ENCODE results near the gene ERP27.

DNA sequence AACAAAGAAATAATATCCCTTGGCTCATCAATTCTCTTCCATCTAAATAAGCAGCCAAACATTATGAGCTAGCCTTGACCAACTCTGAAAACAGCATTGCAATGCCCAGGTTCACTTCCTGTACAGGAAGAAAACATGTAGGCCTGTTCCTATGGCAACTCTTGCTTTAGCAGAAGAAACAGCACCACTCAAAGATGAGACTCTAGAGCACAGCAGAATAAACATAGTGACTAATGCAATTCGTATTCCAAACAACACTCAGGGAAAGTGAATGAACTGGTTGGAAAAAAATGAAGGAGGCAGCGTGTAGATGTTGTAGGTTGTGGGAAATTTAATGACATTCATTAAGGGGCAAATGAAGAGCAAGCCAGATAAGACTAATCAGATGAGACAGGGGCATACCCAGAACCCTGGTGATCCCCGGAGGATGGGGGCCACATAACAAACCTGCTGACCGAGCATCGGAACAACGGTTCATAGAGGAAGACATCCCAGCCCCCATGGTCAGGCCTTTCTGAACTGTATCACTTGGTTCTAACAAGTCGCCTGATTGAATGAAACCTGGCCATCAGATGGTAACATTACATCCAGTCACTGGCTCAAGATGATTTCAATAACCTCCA is 14.1 kb upstream of the ERP27 start:
- TF ChIP-seq, protein P1, sequence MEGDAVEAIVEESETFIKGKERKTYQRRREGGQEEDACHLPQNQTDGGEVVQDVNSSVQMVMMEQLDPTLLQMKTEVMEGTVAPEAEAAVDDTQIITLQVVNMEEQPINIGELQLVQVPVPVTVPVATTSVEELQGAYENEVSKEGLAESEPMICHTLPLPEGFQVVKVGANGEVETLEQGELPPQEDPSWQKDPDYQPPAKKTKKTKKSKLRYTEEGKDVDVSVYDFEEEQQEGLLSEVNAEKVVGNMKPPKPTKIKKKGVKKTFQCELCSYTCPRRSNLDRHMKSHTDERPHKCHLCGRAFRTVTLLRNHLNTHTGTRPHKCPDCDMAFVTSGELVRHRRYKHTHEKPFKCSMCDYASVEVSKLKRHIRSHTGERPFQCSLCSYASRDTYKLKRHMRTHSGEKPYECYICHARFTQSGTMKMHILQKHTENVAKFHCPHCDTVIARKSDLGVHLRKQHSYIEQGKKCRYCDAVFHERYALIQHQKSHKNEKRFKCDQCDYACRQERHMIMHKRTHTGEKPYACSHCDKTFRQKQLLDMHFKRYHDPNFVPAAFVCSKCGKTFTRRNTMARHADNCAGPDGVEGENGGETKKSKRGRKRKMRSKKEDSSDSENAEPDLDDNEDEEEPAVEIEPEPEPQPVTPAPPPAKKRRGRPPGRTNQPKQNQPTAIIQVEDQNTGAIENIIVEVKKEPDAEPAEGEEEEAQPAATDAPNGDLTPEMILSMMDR (IDR thresholded peaks at IDR 0.05 in 8 of 11, conservative IDR thresholded peaks at IDR 0.05 in 3 of 11), result no peak
- peak in 1 of 3 donors; percentile 79 for TF ChIP-seq POLR2AphosphoS5 (IDR thresholded peaks at IDR 0.05)
